ENCODE measurements around the gene ZSCAN30. TPM values are rescaled to one million over a fixed set of nuclear protein-coding genes. Genes with fewer than 3 reads are reported as not detected.
A peak's percentile ranks its signal among the peaks of the same experiment; 100 is the strongest.

ZSCAN30 gene
- total RNA-seq, 2 experiments from 2014 or later = 17.9 to 19.6 TPM

DNA sequence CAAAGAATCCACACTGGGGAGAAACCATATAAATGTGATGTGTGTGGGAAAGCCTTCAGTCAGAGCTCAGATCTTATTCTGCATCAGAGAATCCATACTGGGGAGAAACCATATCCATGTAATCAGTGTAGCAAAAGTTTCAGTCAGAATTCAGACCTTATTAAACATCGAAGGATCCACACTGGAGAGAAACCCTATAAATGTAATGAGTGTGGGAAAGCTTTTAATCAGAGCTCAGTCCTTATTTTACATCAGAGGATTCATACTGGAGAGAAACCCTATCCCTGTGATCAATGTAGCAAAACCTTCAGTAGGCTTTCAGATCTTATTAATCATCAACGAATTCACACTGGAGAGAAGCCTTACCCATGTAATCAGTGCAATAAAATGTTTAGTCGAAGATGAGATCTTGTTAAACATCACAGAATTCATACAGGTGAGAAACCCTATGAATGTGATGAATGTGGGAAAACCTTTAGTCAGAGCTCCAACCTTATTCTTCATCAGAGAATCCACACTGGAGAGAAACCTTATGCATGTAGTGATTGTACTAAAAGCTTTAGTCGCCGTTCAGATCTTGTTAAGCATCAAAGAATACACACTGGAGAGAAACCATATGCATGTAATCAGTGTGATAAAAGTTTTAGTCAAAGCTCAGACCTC, 16.7 kb upstream of the ZSCAN30 start:
- DNase-seq = no peak
- CTCF ChIA-PET = no interaction called here
- H3K9me3 Mint-ChIP-seq = peaks cover 90% of the 10 kb centered on the region

DNA sequence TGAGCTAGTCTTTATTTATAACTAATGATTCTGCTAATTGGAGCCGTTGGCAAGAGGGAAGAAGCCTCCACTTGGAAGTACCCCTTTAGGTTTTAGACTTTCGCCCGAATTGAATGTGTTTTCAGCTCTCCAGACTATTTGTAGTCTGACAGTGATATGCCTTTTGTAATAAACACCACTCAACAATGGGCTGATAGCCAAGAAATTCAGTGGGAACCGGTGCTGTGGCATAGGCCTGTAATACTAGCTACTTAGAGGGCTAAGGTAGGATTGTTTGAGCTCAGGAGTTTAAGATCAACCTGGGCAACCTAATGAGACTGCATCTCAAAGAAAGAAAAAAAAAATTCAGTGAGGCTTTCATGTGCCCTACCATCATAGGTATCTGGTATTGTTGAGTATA, 13.6 kb upstream of the ZSCAN30 start:
- Mint-ChIP-seq H3K36me3 (peaks cover 93% of the 10 kb centered on the region), H3K4me3 (no peak overlapping the region), H3K27ac (no peak overlapping the region), H3K4me1 (ENCODE audit: low read depth) (no peaks in the 10 kb centered on the region), H3K27me3 (no peaks in the 10 kb centered on the region), H3K9me3 (peaks cover 90% of the 10 kb centered on the region)
- ChIA-PET POLR2A (interaction anchor here (1.4 kb wide), 1 partner anchor 63 kb away, joined by 3 read pairs; the partner anchor contains the start of gene ZNF397), CTCF (interaction anchor here (1.5 kb wide), 1 partner anchor 15 kb away, joined by 3 read pairs; no protein-coding TSS in a partner anchor)
- intact Hi-C loops (cut with micrococcal nuclease) = no loop called here
- DNase-seq = no peak

More for the DNA sequence above, 16.7 kb upstream of the ZSCAN30 start:
- Mint-ChIP-seq H3K27me3 (no peaks in the 10 kb centered on the region), H3K36me3 (peaks cover 85% of the 10 kb centered on the region), H3K4me1 (ENCODE audit: low read depth) (no peaks in the 10 kb centered on the region), H3K27ac (no peak overlapping the region), H3K4me3 (no peak overlapping the region)
- intact Hi-C loops (cut with micrococcal nuclease) = no loop called here
- POLR2A ChIA-PET = no interaction called here

- Mint-ChIP-seq H3K4me1 (ENCODE audit: low read depth) (peaks cover 22% of the 10 kb centered on the region), H3K27me3 (no peaks in the 10 kb centered on the region), H3K9me3 (peaks cover 34% of the 10 kb centered on the region), H3K36me3 (peaks cover 71% of the 10 kb centered on the region), H3K27ac (no peak overlapping the region), H3K4me3 (no peak overlapping the region)
- CTCF ChIA-PET = no interaction called here
- DNase-seq = no peak
- POLR2A ChIA-PET = no interaction called here
- intact Hi-C loops (cut with micrococcal nuclease) = no loop called here
Measured at GRCh38 chr18:35296060-35296459, 6.0 kb upstream of the ZSCAN30 start.

DNA sequence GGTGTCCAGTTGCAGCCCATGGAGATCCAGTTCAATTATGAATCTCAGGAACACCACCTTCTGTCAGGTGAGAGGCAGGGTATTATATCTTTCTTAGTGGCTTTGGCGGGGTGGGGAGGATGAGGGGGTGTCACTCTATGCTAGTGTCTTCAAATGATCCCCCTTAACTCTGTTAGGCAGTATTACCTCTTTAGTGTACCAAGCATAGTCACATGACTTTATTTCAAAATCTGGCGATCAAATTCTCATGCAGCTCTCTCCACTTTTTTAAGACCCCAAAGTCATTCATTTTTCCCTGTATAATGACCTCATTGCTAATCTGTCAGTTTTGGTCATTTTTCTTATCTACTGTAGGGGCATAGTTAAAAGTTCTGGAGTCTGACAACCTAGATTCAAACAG, 1.1 kb upstream of the ZSCAN30 start:
- ChIA-PET POLR2A (interaction anchor here (2.3 to 3.3 kb wide), 3 partner anchors 24 to 53 kb away, joined by 7 to 15 read pairs (median 15); partner anchors contain the start of genes ZNF24 and ZNF397), CTCF (no interaction called here)
- H3K9me3 Mint-ChIP-seq = no peaks in the 10 kb centered on the region
- H3K36me3 Mint-ChIP-seq = peaks cover 35% of the 10 kb centered on the region
- H3K4me1 Mint-ChIP-seq (ENCODE audit: low read depth) = peaks cover 37% of the 10 kb centered on the region
- no peak for DNase-seq
- H3K4me3 Mint-ChIP-seq = peak overlapping the region; percentile 98
- H3K27me3 Mint-ChIP-seq = no peaks in the 10 kb centered on the region
- peak overlapping the region; percentile 93 for H3K27ac Mint-ChIP-seq
- intact Hi-C loops (cut with micrococcal nuclease) = loop anchor here (5.0 kb wide), 1 partner anchor 249 kb away; the partner anchor contains the start of gene MAPRE2

- DNase-seq = peak; percentile 53
- H3K4me3 Mint-ChIP-seq = peak overlapping the region; percentile 98
- ChIA-PET POLR2A (interaction anchor here (0.6 to 3.3 kb wide), 7 partner anchors 12 to 260 kb away, joined by 3 to 15 read pairs (median 5); partner anchors contain the start of genes ZNF24 and ZNF397), CTCF (interaction anchor here (0.6 to 1.4 kb wide), 4 partner anchors 9 to 84 kb away, joined by 3 to 4 read pairs (median 3); no protein-coding TSS in a partner anchor)
- peaks cover 37% of the 10 kb centered on the region for H3K4me1 Mint-ChIP-seq (ENCODE audit: low read depth)
- intact Hi-C loops (cut with micrococcal nuclease) = loop anchor here (1.0 to 5.0 kb wide), 4 partner anchors 22 to 247 kb away; partner anchors contain the start of genes MAPRE2 and ZNF24
- peaks cover 29% of the 10 kb centered on the region for H3K36me3 Mint-ChIP-seq
- H3K27ac Mint-ChIP-seq = peak overlapping the region; percentile 93
- H3K27me3 Mint-ChIP-seq = no peaks in the 10 kb centered on the region
- peaks cover 5% of the 10 kb centered on the region for H3K9me3 Mint-ChIP-seq
Measured at GRCh38 chr18:35289727-35290093, 319 bp downstream of the ZSCAN30 start.

DNA sequence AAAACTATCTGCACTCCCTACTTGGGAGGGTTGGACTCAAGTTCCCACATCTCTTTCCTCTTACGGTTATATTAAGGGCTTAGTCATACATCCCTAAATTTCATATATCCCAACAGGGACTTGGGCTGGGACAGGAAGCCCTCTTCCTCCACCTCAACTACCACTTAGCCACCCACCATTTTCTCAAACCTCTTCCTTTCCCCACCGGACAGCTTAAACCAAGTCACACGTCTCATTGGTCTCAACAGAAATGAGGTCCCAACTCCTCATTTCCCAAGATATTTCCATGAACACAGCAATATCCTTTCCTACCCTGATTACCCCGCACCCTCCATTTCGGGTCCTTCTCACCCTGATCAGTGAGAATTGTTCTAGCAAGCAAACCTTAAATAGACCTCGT, 736 bp downstream of the ZSCAN30 start:
- DNase-seq = no peak
- intact Hi-C loops (cut with micrococcal nuclease) = no loop called here
- H3K27me3 Mint-ChIP-seq = no peaks in the 10 kb centered on the region
- peak overlapping the region; percentile 98 for H3K4me3 Mint-ChIP-seq
- H3K9me3 Mint-ChIP-seq = peaks cover 5% of the 10 kb centered on the region
- peak overlapping the region; percentile 93 for H3K27ac Mint-ChIP-seq
- H3K36me3 Mint-ChIP-seq = peaks cover 25% of the 10 kb centered on the region
- ChIA-PET POLR2A (interaction anchor here (1.0 to 3.3 kb wide), 5 partner anchors 11 to 55 kb away, joined by 3 to 15 read pairs (median 7); partner anchors contain the start of genes ZNF24 and ZNF397), CTCF (interaction anchor here (0.6 to 1.4 kb wide), 5 partner anchors 10 to 97 kb away, joined by 3 to 4 read pairs (median 3); no protein-coding TSS in a partner anchor)
- peaks cover 37% of the 10 kb centered on the region for H3K4me1 Mint-ChIP-seq (ENCODE audit: low read depth)

- CTCF ChIA-PET = no interaction called here
Measured at GRCh38 chr18:35284841-35285240, 5.2 kb downstream of the ZSCAN30 start.

GRCh38 chr18:35283923-35284794, 5.9 kb downstream of the ZSCAN30 start:
- Mint-ChIP-seq H3K9me3 (peaks cover 5% of the 10 kb centered on the region), H3K27me3 (no peaks in the 10 kb centered on the region), H3K4me1 (ENCODE audit: low read depth) (peaks cover 18% of the 10 kb centered on the region), H3K36me3 (peaks cover 18% of the 10 kb centered on the region), H3K27ac (no peak overlapping the region), H3K4me3 (no peak overlapping the region)
- intact Hi-C loops (cut with micrococcal nuclease) = no loop called here
- DNase-seq = no peak
- ChIA-PET CTCF (no interaction called here), POLR2A (no interaction called here)

More at GRCh38 chr18:35284841-35285240, 5.2 kb downstream of the ZSCAN30 start:
- H3K4me3 Mint-ChIP-seq = no peak overlapping the region
- intact Hi-C loops (cut with micrococcal nuclease) = no loop called here
- peaks cover 22% of the 10 kb centered on the region for H3K4me1 Mint-ChIP-seq (ENCODE audit: low read depth)
- H3K9me3 Mint-ChIP-seq = peaks cover 5% of the 10 kb centered on the region
- peaks cover 21% of the 10 kb centered on the region for H3K36me3 Mint-ChIP-seq
- no peaks in the 10 kb centered on the region for H3K27me3 Mint-ChIP-seq
- no peak overlapping the region for H3K27ac Mint-ChIP-seq
- POLR2A ChIA-PET = no interaction called here
- DNase-seq = no peak

DNA sequence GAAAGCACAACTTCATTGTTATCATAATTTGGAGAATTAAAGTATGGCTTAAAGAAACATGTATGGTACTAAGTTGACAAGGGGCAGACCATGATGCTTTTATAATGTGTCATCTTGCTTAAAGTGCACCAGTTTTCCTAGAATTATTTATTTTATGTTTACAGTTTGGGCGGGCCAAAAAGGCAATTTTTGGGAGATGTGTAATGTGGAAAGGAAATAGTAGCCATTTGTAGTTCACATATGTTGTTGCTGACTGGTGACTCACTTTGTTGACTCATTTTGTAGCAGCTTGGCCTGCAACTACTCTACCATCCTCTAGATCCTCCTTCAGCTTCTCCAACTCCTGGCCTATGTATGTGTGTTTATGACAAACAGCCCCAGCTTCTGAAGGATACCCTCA, 7.7 kb downstream of the ZSCAN30 start:
- Mint-ChIP-seq H3K36me3 (peaks cover 18% of the 10 kb centered on the region), H3K27ac (no peak overlapping the region), H3K4me3 (no peak overlapping the region), H3K4me1 (ENCODE audit: low read depth) (peaks cover 12% of the 10 kb centered on the region), H3K9me3 (peaks cover 5% of the 10 kb centered on the region), H3K27me3 (no peaks in the 10 kb centered on the region)
- POLR2A ChIA-PET = no interaction called here
- DNase-seq = no peak
- intact Hi-C loops (cut with micrococcal nuclease) = no loop called here
- CTCF ChIA-PET = no interaction called here

GRCh38 chr18:35278969-35279368, 11.1 kb downstream of the ZSCAN30 start:
- no peaks in the 10 kb centered on the region for H3K9me3 Mint-ChIP-seq
- intact Hi-C loops (cut with micrococcal nuclease) = no loop called here
- H3K27ac Mint-ChIP-seq = no peak overlapping the region
- H3K4me1 Mint-ChIP-seq (ENCODE audit: low read depth) = peaks cover 10% of the 10 kb centered on the region
- H3K4me3 Mint-ChIP-seq = no peak overlapping the region
- H3K36me3 Mint-ChIP-seq = peaks cover 9% of the 10 kb centered on the region
- no peak for DNase-seq
- ChIA-PET POLR2A (no interaction called here), CTCF (interaction anchor here (0.6 kb wide), 1 partner anchor 45 kb away, joined by 3 read pairs; no protein-coding TSS in a partner anchor)
- H3K27me3 Mint-ChIP-seq = no peaks in the 10 kb centered on the region

DNA sequence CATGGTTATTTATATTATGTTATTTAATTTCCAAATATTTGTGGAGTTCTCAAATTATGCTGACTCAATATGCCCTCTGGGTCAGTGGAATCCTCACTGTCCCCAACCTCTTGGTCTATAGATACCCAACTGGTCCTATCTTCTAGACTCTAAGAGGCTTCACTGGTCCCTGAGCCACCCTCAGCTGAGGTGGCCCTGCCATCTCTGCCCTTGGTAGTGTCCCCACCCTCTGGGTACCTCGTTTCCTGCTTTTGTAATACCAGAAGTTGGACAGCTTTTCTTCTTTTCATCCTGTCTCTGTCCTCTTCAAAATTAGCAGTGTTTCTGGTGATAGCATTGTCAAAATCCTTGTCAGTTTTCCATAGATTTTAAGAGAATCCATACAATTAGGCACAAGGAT, 11.9 kb downstream of the ZSCAN30 start:
- CTCF ChIA-PET = interaction anchor here (0.6 kb wide), 1 partner anchor 1112 kb away, joined by 3 read pairs; no protein-coding TSS in a partner anchor
- no peak overlapping the region for H3K4me3 Mint-ChIP-seq
- intact Hi-C loops (cut with micrococcal nuclease) = no loop called here
- no peak overlapping the region for H3K27ac Mint-ChIP-seq
- no peaks in the 10 kb centered on the region for H3K27me3 Mint-ChIP-seq
- POLR2A ChIA-PET = interaction anchor here (1.3 kb wide), 1 partner anchor 12 kb away, joined by 3 read pairs; the partner anchor contains the start of gene ZSCAN30
- peaks cover under 1% of the 10 kb centered on the region for H3K9me3 Mint-ChIP-seq
- peaks cover 10% of the 10 kb centered on the region for H3K4me1 Mint-ChIP-seq (ENCODE audit: low read depth)
- peaks cover 8% of the 10 kb centered on the region for H3K36me3 Mint-ChIP-seq
- DNase-seq = no peak

DNA sequence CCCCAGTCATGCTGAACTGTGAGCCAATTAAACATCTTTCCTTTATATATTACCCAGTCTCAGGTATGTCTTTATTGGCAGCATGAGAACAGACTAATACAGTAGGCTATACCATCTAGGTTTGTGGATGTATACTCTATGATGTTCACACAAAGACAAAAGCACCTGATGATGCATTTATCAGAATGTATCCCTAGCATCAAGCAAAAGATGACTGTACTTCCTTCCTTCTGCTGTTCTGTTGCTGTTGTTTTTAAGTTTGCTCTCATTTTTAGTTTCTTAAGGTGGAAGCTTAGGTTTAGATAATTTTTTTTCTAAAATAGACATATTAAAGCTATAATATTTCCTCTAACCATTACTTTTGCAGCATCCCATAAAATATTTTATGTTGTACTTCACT, 12.4 kb downstream of the ZSCAN30 start:
- Mint-ChIP-seq H3K27me3 (no peaks in the 10 kb centered on the region), H3K4me3 (no peak overlapping the region), H3K4me1 (ENCODE audit: low read depth) (peaks cover 7% of the 10 kb centered on the region), H3K27ac (no peak overlapping the region), H3K36me3 (peaks cover 3% of the 10 kb centered on the region), H3K9me3 (peaks cover 3% of the 10 kb centered on the region)
- intact Hi-C loops (cut with micrococcal nuclease) = no loop called here
- CTCF ChIA-PET = interaction anchor here (0.6 kb wide), 1 partner anchor 1112 kb away, joined by 3 read pairs; no protein-coding TSS in a partner anchor
- no peak for DNase-seq
- POLR2A ChIA-PET = interaction anchor here (1.3 kb wide), 1 partner anchor 12 kb away, joined by 3 read pairs; the partner anchor contains the start of gene ZSCAN30
